ENCODE data around the gene CCNF. TPM values are rescaled to one million over a fixed set of nuclear protein-coding genes. Genes with fewer than 3 reads are reported as not detected.

The CCNF gene
- total and polyA plus RNA-seq, 2 of the 8 experiments (the other 6 are each of a cell fraction or from before 2014, with no cell fraction given), result 15.4 to 54.3 TPM

DNA sequence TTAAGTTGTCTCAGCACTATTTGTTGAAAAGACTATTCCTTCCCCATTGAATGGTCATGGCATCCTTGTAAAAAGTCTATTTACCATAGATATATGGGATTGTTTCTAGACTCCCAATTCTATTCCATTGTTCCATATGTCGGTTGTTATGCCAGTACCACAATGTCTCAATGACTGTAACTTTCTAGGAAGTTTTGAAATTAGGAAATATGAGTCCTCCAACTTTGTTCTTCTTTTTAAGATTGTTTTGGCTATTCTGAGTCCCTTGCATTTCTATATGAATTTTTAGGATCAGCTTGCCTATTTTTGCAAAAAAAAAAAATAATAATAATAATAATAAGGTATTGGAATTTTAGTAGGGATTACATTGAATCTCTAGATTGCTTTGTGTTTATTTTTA, 45.7 kb upstream of the CCNF start:
- ChIA-PET CTCF (ENCODE audit: partially characterized antibody) (interaction anchor here (1.1 kb wide), 1 partner anchor 15 kb away, joined by 3 read pairs; no protein-coding TSS in a partner anchor), POLR2A (ENCODE audit: partially characterized antibody) (no interaction called here)
- TF ChIP-seq, protein P1, sequence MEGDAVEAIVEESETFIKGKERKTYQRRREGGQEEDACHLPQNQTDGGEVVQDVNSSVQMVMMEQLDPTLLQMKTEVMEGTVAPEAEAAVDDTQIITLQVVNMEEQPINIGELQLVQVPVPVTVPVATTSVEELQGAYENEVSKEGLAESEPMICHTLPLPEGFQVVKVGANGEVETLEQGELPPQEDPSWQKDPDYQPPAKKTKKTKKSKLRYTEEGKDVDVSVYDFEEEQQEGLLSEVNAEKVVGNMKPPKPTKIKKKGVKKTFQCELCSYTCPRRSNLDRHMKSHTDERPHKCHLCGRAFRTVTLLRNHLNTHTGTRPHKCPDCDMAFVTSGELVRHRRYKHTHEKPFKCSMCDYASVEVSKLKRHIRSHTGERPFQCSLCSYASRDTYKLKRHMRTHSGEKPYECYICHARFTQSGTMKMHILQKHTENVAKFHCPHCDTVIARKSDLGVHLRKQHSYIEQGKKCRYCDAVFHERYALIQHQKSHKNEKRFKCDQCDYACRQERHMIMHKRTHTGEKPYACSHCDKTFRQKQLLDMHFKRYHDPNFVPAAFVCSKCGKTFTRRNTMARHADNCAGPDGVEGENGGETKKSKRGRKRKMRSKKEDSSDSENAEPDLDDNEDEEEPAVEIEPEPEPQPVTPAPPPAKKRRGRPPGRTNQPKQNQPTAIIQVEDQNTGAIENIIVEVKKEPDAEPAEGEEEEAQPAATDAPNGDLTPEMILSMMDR (IDR thresholded peaks at IDR 0.05; ENCODE audit: control extremely low read depth in 1 of 3, insufficient read depth in 1 of 3, low read depth in 1 of 3, low read length in 3 of 3), result no peak
- TF ChIP-seq CTBP2 (IDR thresholded peaks at IDR 0.05; ENCODE audit: borderline replicate concordance, insufficient read depth, insufficient read length, low read length), result no peak
- Histone ChIP-seq H3K4ac (replicated peaks; ENCODE audit: insufficient read length, low read depth, low read length) (no peak overlapping the region), H3K79me1 (ENCODE audit: low read depth, low read length) (no peaks in the 10 kb centered on the region; the same call in 1 of the 2 replicates), H3K23me2 (ENCODE audit: low read depth, low read length) (no peaks in the 10 kb centered on the region), H3K4me3 (ENCODE audit: extremely low read depth in 1 of 4, insufficient read depth in 2 of 4, low read depth in 3 of 4, low read length in 4 of 4) (no peak overlapping the region), H4K91ac (replicated peaks; ENCODE audit: insufficient read length, low read length) (no peak overlapping the region), H3K18ac (ENCODE audit: extremely low read depth, low read length) (no peak overlapping the region), H4K20me1 (replicated peaks in 1 of 2; ENCODE audit: control insufficient read depth in 1 of 2, insufficient read depth in 2 of 2, low read length in 2 of 2) (no peaks in the 10 kb centered on the region), H2BK5ac (ENCODE audit: low read depth, low read length) (no peak overlapping the region), H2AFZ (ENCODE audit: low read length) (no peak overlapping the region), H3K9ac (replicated peaks in 1 of 4; ENCODE audit: extremely low read depth in 1 of 4, low read depth in 3 of 4, low read length in 3 of 4) (no peak overlapping the region), H3K56ac (replicated peaks; ENCODE audit: insufficient read length, low read depth, low read length) (no peak overlapping the region), H2AK5ac (ENCODE audit: low read depth, low read length) (no peak overlapping the region), H3K36me3 (ENCODE audit: control insufficient read depth in 2 of 4, insufficient read depth in 4 of 4, low read length in 3 of 4) (no peaks in the 10 kb centered on the region), H3K14ac (ENCODE audit: insufficient read length) (no peak overlapping the region), H2BK20ac (ENCODE audit: low read length) (no peak overlapping the region), H2BK12ac (ENCODE audit: low read depth, low read length) (no peak overlapping the region), H4K8ac (ENCODE audit: extremely low read depth, insufficient read depth, low read length) (no peak overlapping the region), H4K5ac (ENCODE audit: insufficient read length, low read depth, low read length) (no peak overlapping the region), H3K4me1 (replicated peaks in 1 of 4; ENCODE audit: control insufficient read depth in 3 of 4, insufficient read depth in 4 of 4, low read length in 3 of 4) (peaks cover 2 to 10% (median 8%) of the 10 kb centered on the region in 4 experiments), H3K27me3 (replicated peaks in 1 of 4; ENCODE audit: control insufficient read depth in 3 of 4, extremely low read depth in 1 of 4, insufficient read depth in 3 of 4, low read length in 3 of 4) (no peaks in the 10 kb centered on the region), H3K9me3 (ENCODE audit: insufficient read depth in 2 of 2, low read depth in 1 of 2, low read length in 1 of 2) (0 out of 4 replicates have a peak, but pooled peaks cover 0 to under 1% of the 10 kb centered on the region in 2 experiments), H3K4me2 (ENCODE audit: insufficient read depth in 1 of 2, low read depth in 2 of 2, low read length in 2 of 2) (no peak overlapping the region), H3K23ac (ENCODE audit: insufficient read length) (no peak overlapping the region), H2BK120ac (replicated peaks; ENCODE audit: low read depth, low read length) (no peak overlapping the region), H3K27ac (ENCODE audit: low read depth, low read length) (no peak overlapping the region), H2BK15ac (ENCODE audit: low read length) (no peak overlapping the region), H3K79me2 (ENCODE audit: control insufficient read depth in 1 of 2, insufficient read depth in 2 of 2, low read length in 2 of 2) (no peaks in the 10 kb centered on the region)
- FAIRE-seq (no peak), DNase-seq (ENCODE audit: low read depth in 1 of 2, low spot score in 2 of 2) (no peak)
- WGBS, 2 experiments (ENCODE audit: extremely low coverage in 1 of 2, insufficient coverage in 1 of 2, insufficient read length in 1 of 2, insufficient replicate concordance in 2 of 2, low coverage in 1 of 2, low lambda C conversion rate in 2 of 2, missing lambda C conversion rate in 1 of 2), result 100% methylated on average over 1 of the region's 1 CpG; no CpG with 5 or more reads in 1 of the 2 experiments
